Measurements from ENCODE around the gene KANSL2.
"Not testable (repeated sequence)": the region's sequence is repeated elsewhere in the genome, so short reads cannot be mapped to it uniquely, and the experiment has no call there.

KANSL2 gene, protein sequence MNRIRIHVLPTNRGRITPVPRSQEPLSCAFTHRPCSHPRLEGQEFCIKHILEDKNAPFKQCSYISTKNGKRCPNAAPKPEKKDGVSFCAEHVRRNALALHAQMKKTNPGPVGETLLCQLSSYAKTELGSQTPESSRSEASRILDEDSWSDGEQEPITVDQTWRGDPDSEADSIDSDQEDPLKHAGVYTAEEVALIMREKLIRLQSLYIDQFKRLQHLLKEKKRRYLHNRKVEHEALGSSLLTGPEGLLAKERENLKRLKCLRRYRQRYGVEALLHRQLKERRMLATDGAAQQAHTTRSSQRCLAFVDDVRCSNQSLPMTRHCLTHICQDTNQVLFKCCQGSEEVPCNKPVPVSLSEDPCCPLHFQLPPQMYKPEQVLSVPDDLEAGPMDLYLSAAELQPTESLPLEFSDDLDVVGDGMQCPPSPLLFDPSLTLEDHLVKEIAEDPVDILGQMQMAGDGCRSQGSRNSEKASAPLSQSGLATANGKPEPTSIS

DNA sequence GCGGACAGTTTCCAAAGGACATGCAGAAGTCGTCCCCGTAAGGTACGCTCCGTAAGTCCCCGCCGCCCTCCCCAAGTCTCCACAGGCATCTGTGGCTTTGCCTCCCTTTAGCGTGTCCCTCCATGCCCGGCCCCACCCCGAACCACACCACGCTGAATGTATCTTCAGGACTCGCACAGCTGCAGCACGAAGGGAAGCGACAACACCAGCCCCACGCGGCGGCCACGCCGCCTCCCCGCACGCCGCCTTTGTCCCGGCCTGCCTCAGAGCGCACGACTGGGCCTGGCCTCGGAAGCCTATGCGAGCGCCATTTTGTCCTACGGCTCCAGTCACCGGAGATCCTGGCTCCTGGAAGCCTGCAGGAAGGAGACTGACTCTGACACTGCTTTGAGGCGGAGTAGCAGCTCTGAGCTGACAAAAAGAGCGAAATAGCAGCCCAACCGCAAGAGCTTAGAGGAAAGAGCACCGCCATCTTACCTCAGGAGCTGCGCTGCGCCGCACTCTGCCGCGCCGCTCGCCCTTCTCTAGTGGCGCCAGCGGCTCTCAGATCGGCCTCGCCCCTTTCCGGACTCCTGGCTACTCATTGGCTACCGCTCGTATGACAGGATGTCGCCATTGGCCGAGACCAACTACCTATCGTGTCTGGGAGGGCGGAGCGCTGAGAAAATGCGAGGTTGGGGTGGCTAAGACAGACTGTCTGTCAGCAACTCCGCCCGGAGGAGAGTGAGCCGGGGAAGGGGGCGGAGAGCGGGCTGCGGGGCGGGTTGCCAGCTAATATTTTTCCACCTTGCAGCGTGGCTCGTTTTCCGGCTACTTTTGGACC lies at the start of gene KANSL2:
Gene KANSL2 (minus strand): TSS at position 529 of the 823 bp plus-strand sequence. CDS start 606 bp downstream, outside the sequence.
- peak; percentile 98 for DNase-seq

DNA sequence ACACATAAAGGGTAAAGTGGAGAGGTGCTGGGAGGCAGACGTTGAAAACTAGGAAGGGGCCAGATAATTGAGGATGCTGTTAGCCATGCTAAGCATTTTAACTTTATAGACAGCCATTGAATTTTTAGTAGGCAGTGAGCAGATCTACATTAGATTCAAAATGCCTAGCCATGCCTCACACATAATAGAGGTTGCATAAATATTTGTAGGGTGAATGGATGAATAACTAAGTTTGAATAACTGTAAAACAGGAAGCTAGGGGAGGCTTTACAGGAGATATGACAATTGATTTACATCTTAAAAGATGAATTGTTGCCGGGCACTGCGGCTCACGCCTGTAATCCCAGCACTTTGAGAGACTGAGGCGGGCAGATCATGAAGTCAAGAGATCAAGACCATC lies 46.8 kb upstream of the KANSL2 start:
- no peak for DNase-seq

DNA sequence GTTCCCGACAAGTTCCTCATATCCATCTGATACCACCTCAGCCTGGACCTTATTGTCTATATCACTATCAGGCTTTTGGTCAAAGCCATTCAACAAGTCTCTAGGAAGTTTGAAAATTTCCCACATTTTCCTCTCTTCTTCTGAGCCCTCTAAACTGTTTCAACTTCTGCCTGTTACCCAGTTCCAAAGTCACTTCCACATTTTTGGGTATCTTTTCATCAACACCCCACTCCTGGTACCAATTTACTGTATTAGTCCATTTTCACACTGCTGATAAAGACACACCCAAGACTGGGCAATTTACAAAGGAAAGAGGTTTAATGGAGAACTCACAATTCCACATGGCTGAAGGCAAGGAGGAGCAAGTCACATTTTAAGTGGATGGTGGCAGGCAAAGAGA lies 38.7 kb upstream of the KANSL2 start:
- not testable (repeated sequence) for DNase-seq

DNA sequence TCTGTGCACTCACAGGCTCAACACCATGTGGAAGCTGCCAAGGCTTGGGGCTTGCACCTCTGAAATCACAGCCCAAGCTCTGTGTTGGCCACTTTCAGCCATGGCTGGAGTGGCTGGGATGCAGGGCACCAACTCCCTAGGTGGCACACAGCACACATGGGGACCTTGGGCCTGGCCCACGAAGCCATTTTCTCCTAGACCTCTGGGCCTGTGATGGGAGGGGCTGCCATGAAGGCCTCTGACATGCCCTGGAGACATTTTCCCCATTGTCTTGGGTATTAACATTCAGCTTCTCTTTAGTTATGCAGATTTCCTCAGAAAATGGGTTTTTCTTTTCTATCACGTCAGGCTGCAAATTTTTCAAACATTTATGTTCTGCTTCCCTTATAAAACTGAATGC lies 38.1 kb upstream of the KANSL2 start:
- not testable (repeated sequence) for DNase-seq

DNA sequence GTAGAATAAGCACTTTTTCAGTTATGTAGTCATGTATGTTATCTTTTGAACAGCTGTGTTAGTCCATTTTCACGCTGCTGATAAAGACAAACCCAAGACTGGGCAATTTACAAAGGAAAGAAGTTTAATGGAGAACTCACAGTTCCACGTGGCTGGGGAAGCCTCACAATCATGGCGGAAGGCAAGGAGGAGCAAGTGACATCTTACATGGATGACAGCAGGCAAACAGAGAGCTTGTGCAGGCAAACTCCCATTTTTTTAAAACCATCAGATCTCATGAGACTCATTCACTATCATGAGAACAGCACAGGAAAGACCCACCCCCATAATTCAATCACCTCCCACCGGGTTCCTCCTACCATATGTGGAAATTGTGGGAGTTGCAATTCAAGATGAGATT lies 37.0 kb upstream of the KANSL2 start:
- DNase-seq: not testable (repeated sequence)

DNA sequence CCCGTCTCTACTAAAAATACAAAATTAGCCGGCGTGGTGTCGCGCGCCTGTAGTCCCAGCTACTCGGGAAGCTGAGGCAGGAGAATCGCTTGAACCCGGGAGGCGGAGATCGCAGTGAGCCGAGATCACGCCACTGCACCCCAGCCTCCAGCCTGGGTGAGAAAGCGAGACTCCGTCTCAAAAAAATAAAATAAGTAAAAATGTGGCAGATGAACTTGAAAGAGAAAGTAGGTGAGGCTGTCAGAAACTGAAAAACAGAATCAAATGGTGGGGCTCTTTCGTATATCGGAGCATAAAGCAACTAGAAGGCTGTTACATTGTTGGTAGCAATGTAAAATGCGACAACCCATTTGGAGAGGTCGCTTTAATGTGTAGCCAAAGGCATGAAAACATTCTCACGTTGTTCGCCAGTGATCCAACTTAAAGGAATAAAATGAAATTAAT lies 35.2 kb upstream of the KANSL2 start:
- DNase-seq: no peak

DNA sequence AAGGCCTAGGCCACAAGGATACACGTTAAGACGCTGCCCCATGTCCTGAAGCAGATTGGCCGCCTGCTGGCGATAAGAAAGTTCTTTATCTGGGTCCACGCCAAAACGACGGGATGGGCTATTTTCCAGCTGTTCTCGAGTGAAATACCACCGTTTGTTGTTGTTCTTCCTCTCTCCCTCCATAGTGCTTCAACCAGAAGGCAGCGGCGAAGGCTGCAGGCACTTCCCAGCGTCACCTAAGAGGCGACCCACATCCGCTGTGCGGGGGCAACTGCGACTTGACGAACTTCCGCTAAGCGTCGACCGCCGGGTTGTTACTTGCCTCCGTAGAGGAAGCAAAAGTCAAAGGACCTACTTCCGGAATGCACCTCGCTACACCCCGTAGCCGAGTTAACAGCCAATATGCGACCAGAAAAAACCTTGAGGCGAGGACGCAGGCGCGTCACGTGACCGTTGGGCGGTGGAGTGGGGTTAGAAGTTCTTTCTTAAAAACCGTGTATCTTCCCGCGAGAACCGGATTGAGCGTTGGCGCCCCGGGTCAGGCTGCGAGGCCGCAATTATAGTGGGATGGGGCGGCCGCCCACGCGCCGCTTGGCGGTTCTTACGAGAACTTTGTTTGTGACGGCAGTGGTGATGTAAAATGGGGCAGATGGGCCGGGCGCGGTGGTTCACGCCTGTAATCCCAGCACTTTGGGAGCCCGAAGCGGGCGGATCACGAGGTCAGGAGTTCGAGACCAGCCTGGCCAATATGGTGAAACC lies 34.6 kb upstream of the KANSL2 start, which contains the start of gene CCNT1:
Gene CCNT1 (minus strand): TSS at position 215 of the 759 bp plus-strand sequence. CDS start 32 bp downstream, at position 183.
- DNase-seq: peak; percentile 96

DNA sequence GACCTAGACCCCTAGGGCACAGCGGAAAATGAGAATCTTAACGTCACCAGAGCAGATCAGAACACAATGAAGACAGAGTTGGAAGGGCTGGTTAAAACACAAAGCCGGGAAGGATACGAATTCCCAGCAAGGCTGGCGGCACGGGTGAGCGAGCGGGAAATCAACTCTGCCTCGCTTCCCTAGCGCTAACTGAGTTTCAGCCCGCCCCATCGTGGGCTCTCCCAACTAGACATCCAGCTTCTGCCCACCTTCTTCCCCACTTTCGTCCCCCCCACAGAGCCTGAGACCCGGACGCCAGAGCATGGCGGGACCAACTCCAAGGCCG lies 34.1 kb upstream of the KANSL2 start:
- no peak for DNase-seq

DNA sequence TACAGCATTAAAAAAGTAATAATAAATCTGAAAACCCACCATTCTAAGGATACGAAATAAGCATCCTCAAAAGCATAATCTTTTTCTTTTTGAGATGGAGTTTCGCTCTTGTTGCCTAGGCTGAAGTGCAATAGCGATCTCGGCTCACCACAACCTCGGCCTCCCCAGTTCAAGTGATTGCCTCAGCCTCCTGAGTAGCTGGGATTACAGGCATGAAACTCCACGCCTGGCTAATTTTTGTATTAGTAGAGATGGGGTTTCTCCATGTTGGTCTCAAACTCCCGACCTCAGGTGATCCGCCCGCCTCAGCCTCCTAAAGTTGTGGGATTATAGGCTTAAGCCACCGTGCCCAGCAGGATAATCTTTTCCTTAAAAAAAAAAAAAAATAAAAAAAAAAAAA lies 30.2 kb upstream of the KANSL2 start:
- no peak for DNase-seq

DNA sequence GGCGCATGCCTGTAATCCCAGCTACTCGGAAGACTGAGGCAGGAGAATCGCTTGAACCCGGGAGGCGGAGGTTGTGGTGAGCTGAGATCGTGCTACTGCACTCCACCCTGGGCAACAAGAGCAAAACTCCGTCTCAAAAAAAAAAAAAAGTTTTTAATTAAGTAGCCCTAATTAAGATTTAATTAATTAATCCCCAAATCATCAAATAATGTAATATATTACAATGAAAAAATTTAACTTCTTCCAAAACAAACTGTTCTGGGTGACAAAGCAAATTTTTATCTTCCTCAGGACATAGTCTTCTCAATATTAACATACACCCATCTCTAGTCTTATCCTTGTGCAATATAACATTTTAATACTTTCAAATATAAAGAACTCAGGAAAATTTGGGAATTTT lies 16.8 kb upstream of the KANSL2 start:
- not testable (repeated sequence) for DNase-seq

DNA sequence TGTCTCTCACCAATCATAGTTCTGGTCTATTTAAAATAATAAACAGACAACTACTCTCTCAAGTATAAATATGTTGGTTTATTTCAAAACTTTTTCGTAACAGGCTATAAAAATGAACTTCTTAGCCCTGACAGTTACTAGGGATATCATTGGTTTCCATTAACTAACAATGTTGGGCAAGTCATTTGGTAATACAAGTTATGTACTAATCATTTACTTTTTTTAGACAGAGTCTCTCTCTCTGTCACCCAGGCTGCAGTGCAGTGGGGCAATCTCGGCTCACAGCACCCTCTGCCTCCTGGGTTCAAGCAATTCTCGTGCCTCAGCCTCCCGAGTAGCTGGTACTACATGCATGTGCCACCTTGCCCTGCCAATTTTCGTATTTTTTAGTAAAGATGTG lies 14.6 kb upstream of the KANSL2 start:
- no peak for DNase-seq

DNA sequence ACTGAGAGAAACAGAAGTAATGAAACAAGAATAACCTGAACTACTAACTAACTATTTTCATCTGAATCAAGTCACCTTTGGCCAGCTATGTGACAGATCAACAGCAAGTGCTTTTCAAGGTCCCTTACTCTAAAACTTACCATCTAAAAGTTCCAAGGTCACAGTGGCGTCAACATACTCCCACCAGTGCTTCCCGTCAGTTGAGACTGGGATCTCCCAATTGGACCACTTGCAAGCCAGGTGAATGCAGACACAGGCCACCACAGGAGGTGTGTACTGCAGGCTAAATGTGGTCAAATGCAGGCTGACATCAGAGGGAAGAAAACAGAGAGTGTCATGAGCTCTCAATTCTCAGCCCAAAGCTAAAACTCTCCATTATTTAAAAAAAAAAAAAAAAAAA lies 13.8 kb upstream of the KANSL2 start:
- no peak for DNase-seq

DNA sequence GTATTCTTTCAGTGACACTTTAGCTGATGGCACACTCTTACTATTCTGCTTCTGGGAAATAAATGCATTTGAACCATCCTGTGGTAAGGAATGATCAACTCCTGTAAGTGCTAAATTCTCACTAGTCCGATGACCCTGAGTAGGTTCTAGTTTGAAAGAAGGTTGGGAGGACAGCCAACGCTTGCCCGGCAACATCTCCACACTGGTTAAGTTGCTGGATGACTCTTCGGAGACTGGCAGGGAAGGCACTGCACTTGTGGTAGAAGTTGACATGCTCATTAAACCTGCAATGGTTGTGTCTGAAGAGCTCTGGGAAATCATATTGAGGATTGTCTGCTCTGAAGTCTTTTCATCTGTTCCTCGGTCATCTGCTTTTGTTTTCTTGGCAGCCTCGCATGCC lies 12.0 kb upstream of the KANSL2 start:
- DNase-seq: no peak

DNA sequence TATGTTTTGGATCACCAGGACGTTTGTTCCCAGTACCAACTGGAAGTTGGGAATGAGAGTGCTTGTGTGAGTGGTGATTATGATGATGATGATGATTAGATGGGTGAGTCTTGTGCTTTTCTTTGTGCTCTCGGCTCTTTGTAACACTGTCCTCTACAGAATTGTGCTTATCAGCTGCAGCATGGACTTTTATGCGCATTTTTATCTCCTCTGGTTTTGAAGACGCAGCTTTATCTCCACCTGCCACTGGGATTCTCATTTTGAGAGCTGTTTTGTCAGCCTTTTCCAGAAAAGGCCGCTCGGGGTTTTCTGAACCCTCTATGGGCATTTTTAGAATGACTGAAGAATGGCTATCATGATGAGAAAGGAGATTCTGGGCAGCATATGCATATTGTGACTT lies 11.5 kb upstream of the KANSL2 start:
- DNase-seq: no peak

DNA sequence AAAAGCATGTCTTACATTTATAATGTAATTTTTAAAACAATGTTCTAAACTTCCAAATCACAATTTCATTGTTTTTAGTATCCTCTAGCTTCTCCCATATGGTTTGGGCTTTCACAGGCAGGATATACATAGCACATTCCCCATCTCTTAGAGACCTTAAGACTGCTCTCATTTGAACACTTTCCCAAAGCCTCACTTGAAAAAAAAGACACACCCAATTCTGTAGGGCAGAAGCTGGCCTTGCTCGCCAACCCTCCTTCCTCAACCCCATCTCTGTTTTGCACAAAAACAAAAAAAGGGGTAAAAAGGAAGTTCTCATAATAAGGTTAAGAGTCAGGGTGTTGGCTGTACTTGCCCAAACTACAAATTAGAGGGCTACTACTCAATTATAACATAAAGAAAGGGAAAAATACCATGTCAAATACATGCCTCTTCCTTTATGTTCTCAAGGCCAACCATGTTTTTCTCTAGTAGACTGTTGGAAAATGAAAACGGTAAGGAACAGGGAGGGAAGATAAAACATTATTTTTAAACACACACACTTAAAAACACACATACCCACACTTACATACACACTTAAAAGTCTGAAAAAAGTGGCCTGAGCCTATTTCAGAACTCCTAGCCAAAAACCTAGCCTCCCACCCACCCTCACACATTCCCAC lies 9.9 kb upstream of the KANSL2 start:
- no peak for DNase-seq

DNA sequence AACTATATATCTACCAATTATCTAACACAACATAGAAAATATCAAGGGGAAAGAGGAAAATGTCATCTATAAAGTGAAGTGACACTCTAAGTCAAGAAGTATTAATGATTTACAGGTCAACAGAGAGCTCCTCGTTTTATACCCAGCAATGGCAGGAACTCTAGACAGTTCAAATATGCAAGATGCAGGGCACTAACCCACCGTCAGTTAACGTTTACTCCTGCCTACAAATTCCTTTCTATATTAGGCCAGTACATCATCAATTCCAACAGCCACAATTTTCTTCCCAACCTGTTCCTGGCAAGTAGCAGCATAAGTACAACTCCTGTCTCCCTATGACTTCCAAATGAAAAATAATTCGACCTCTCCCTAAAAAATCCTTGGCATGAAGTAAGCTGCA lies 9.0 kb upstream of the KANSL2 start:
- DNase-seq: no peak

DNA sequence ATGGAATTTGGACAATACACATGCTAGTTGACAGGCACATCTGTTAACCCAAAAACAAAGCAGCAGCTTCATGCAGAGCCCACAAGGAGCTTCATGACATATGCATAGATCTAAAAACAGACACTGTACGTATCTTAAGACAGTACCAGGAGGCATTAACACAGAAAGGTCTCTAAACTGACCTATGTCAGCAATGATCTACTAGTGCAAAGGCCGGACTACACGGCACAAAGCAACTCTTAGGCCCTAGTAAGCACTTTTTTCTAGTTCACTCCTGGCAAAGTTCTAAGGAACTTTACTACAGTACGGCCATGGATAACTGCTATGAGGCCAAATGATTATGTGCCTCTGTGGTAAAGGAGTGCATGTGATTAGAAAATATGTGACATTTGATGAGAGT lies 8.4 kb upstream of the KANSL2 start:
- DNase-seq: no peak

DNA sequence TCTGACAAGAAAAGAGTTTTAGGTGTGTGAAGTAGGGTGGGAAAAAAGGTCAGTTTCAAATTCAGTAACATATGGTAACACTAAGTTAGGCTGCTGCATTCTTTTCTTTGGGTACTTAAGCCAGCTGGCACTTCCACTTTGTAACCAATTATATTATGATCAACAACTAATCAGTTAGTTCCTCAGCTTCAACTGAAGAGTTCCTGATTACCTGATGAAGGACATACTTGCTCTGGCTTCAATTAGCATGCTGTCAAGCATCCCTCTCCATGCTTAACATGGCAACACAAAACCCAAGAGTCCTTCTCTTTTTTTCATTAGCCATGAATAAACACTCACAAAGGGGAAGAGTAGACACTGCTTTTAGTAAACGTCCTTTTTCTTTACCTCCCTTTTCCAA lies 6.8 kb upstream of the KANSL2 start:
- no peak for DNase-seq

DNA sequence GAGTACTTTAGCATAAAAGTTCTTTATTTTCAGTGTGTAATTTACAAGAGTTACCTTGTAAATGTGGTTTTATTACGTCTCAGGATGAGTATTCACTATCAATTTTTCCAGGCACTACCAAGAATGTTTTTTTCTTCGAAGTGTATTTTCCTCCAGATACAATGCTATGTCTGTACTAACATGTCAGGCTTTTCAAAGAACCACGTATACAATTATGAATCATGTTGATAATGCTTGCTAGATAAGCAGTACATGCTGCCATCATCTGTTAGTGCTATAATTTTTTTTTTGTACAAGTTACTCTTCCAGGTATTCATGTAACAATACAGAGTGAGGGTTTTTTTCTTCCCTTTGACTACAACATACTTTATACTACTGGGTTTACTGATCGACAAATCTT lies 5.6 kb upstream of the KANSL2 start:
- DNase-seq: no peak

DNA sequence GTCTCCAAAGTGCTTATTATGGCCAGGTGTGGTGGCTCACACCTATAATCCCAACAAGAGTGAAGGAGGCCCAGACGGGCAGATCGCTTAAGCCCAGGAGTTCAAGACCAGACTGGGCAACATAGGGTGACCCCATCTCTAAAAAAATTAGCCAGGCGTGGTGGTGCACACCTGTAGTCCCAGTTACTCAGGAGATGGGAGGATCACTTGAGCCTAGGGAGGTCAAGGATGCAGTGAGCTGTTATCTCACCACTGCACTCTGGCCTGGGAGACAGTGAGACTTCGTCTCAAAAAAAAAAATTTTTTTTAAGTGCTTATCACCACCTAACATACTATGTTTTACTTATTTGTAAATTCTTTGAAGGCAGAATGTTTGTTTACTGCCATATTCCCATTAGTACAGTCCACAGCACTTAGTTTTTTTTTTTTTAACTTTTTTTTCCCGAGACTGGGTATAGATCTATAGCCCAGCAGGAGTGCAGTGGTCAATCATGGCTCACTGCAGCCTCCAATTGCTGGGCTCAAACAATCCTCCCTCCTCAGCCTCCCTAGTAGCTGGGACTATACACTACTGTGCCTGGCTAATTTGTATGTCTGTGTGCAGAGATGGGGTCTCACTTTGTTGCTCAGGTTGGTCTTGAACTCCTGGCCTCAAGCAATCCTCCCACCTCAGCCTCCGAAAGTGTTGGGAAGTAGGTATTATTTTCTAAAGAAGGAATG lies 4.7 kb upstream of the KANSL2 start:
- no peak for DNase-seq

DNA sequence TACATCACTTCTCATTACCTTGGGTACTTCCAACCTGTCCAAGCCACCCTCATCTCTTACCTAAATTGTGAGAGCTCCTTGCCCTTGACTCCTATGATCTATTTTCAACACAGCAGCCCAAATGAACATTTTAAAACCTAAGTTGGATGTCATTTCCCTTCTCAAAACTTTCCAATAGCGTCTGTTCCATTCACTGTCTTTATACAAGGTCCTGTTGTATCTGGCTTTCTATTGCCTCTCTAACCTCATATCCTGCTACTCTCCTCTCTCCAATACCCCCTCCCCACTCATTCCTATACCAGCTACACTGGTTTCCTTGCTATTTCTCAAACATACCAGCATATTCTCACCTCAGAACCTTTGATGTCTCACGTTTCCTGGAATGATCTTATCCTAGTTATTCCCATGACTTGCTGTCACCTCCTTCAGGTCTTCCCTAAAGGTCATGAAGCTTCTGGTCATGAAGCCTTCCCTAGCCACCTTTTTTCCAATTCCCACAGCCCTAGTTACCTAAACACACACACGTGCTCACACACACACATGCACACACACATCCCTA lies 4.1 kb upstream of the KANSL2 start:
- DNase-seq: no peak

DNA sequence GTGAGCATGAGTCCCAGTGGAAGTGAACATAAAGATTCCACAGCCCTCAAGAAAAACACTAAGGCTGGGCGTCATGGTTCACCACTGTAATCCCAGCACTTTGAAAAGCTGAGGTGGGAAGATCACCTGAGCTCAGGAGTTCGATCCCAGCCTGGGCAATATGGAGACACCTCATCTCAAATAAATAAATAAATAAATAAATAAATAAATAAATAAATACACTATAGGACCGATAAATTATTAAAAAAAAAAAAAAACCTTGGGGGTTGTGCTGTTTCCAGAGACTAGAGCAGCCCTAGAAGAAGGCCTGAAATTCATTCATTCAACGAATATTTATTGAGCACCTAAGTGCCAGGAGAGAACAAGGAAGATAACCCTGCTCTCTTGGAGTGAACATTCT lies 1.5 kb upstream of the KANSL2 start:
- DNase-seq: no peak

Data from NCI-H2107 (cell line).